ENCODE results near the gene CASKIN2. TPM values are rescaled to one million over a fixed set of nuclear protein-coding genes. Genes with fewer than 3 reads are reported as not detected.

Gene CASKIN2
- total RNA-seq, 1 experiment from 2014 or later: 37.0 TPM

- no peak overlapping the region for H4K5ac ChIP-seq (ENCODE audit: insufficient read length, low read depth, low read length)
- H3K23ac ChIP-seq (ENCODE audit: insufficient read length, low read depth, low read length): no peak overlapping the region
- H3K4me1 ChIP-seq (ENCODE audit: insufficient read depth, low read length): no peaks in the 10 kb centered on the region
- H2BK120ac ChIP-seq (ENCODE audit: low read depth, low read length, poor library complexity, severe bottlenecking): no peak overlapping the region
- no peaks in the 10 kb centered on the region for H3K79me1 ChIP-seq (ENCODE audit: insufficient read depth, low read depth, low read length, poor library complexity, severe bottlenecking)
- no peak overlapping the region for H3K27ac ChIP-seq (ENCODE audit: insufficient read length, low read depth, low read length)
- no peak overlapping the region for H4K91ac ChIP-seq (ENCODE audit: insufficient read length, low read depth, low read length)
- 0 out of 7 replicates have a peak overlapping the region, but pooled peaks of 1 of the 3 experiments have one; percentile 77 for H3K27ac Mint-ChIP-seq
- H3K9me3 Mint-ChIP-seq: no peaks in the 10 kb centered on the region
- H3K4me3 Mint-ChIP-seq: no peak overlapping the region
- no peak overlapping the region for H2BK5ac ChIP-seq (ENCODE audit: insufficient read length, low read length)
- H4K20me1 ChIP-seq (ENCODE audit: control insufficient read depth, insufficient read depth, insufficient read length): no peaks in the 10 kb centered on the region
- H3K9ac ChIP-seq (ENCODE audit: extremely low read depth, insufficient read length, low read length): no peak overlapping the region
- no peak overlapping the region for H3K56ac ChIP-seq (ENCODE audit: insufficient read length, low read depth, low read length)
- H2BK15ac ChIP-seq (ENCODE audit: low read depth, low read length): no peak overlapping the region
- no peaks in the 10 kb centered on the region for H3K27me3 Mint-ChIP-seq (ENCODE audit: low read depth)
- DNase-seq: no peak
- no peak overlapping the region for H2AFZ ChIP-seq (ENCODE audit: low read length)
- H3K36me3 Mint-ChIP-seq (ENCODE audit: insufficient read depth in 1 of 3, low read depth in 3 of 3): peaks cover 0 to 26% (median 22%) of the 10 kb centered on the region in 3 experiments; a peak in 5 of 7 replicates
- H2BK12ac ChIP-seq (ENCODE audit: insufficient read length, low read depth, low read length): no peak overlapping the region
- no peaks in the 10 kb centered on the region for H3K23me2 ChIP-seq (ENCODE audit: insufficient read length, low read depth, low read length, poor library complexity, severe bottlenecking)
- no peak overlapping the region for H3K4me2 ChIP-seq (ENCODE audit: insufficient read depth, insufficient read length, low read length)
- no peak overlapping the region for H3K4ac ChIP-seq (ENCODE audit: low read depth, low read length)
- TF ChIP-seq CTCF (conservative IDR thresholded peaks at IDR 0.05): no peak
- no peak overlapping the region for H2BK20ac ChIP-seq (ENCODE audit: low read depth, low read length, poor library complexity, severe bottlenecking)
- no peaks in the 10 kb centered on the region for H3K9me3 ChIP-seq (ENCODE audit: control insufficient read depth, low read depth, low read length)
- no peak overlapping the region for H4K8ac ChIP-seq (replicated peaks; ENCODE audit: insufficient read length, low read depth, low read length)
- H2AK5ac ChIP-seq (ENCODE audit: insufficient read length, low read length): no peak overlapping the region
- H3K4me1 Mint-ChIP-seq: peaks cover 4 to 7% of the 10 kb centered on the region in 2 experiments
- H3K79me2 ChIP-seq (ENCODE audit: insufficient read depth, low read length): no peaks in the 10 kb centered on the region
- no peak overlapping the region for H3K18ac ChIP-seq (ENCODE audit: insufficient read length, low read depth, low read length)
- H3K27me3 ChIP-seq (ENCODE audit: insufficient read depth, low read length): no peaks in the 10 kb centered on the region
- H3T11ph ChIP-seq (ENCODE audit: low read length): no peak overlapping the region
- H3K14ac ChIP-seq (ENCODE audit: insufficient read depth, low read length): no peak overlapping the region
- WGBS (ENCODE audit: extremely low coverage, insufficient read length, low lambda C conversion rate): no CpG with 5 or more reads among the region's 19 CpGs
Measured at GRCh38 chr17:75490953-75491649, 24.2 kb downstream of the CASKIN2 start.
